GM12875 (cell line): ENCODE data around the gene SPRY4.
"Not testable (repeated sequence)": the region's sequence is repeated elsewhere in the genome, so short reads cannot be mapped to it uniquely, and the experiment has no call there.

Experiments
- H3K4me3 ChIP-seq: one replicate; pipeline ENCODE4 v1.5.1; 2011; ENCODE audit warnings: low read depth, low read length, control low read depth
- CTCF ChIP-seq: IDR thresholded peaks from 2 replicates; pipeline ENCODE4 v1.5.1; 2011; ENCODE audit warnings: low read depth, mild to moderate bottlenecking, control low read depth, inconsistent platforms, low read length, moderate library complexity, borderline replicate concordance; ENCODE audit not compliant: insufficient read depth

Gene SPRY4

GRCh38 chr5:142300677-142301076 lies 24.1 kb downstream of the SPRY4 start:
- H3K4me3 ChIP-seq = no peak overlapping the region
- TF ChIP-seq CTCF = no peak

- H3K4me3 ChIP-seq = no peak overlapping the region
- no peak for TF ChIP-seq CTCF
Observed at GRCh38 chr5:142298789-142299188, 26.0 kb downstream of the SPRY4 start.

- not testable (repeated sequence) for H3K4me3 ChIP-seq
Observed at GRCh38 chr5:142297786-142298185, 27.0 kb downstream of the SPRY4 start.

DNA sequence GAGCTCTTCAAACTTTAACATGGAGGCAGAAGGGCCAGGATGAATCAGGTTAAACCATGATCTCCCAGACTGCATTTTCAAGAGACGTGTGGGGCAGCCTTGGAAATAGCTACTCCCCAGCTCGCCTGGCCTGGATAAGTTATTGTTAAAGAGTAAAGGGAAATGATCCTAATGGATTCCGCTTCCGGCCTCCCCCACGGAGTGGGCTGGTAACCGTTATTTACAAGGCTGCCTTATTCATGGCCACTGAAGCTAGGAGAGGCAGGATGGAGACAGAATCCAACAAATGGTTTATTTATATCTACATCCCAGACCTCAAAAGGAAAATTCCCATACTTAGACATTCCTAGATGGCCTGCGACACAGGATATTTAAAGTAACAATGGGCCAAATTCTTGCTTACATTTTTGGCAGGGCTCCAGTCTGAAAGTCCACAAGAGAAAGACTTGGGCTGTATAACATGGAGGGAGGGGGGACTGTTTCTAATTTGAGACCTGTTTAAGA lies 27.9 kb downstream of the SPRY4 start:
- no peak for TF ChIP-seq CTCF

GRCh38 chr5:142295960-142296860 lies 28.6 kb downstream of the SPRY4 start:
- no peak overlapping the region for H3K4me3 ChIP-seq
- TF ChIP-seq CTCF = no peak

More for the DNA sequence above, 27.9 kb downstream of the SPRY4 start:
- no peak overlapping the region for H3K4me3 ChIP-seq

DNA sequence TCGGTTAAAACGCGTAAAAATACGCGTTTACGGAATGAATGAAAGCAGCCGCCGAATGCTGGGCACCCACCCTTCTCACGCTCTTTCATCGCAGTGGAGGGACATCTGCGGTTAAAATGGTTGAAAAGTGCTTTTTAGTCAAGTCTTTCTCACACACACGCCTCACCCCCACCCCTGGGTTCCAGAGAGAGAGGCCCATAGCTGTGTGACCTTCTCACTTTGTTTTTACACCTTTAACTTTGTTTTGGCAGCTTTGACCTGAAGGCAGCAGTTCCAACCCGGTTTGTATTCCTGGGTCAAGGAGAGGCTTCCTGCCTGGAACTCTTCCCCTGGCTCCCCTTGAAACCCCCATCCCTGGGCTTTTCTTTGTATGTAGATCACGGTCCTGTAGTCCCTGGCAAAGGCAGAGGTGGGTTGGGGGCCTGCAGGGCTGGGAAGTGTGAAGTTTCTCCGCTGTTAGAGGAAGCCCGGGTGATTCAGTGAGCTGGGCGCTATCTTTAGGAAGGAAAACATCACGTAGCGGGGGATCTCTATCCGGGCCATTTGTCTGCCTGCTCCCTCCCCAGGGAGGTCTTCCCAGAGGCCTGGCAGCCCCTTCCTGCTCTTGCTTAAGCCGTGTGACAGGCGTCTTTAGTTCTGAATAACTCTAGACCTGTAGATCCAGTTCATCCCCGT lies 29.6 kb downstream of the SPRY4 start:
- no peak for TF ChIP-seq CTCF
- H3K4me3 ChIP-seq = no peak overlapping the region

DNA sequence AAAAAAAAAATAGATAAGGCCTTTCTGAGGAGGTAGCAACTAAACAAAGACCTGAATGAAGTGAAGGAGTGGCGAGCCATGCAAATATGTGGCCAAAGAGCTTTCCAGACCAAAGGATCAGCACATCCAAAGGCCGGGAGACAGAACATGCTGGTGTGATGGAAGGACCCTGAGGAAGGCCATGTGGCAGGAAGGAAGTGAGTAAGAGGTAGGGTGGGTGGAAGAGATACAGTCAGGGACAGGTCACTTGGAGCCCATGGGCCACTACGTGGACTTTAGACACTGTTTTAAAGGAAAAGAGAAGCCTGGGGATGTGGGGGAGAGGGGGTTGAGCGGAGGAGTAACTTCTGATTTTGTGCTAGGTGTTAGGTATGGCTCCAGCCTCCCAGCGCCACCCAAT lies 31.3 kb downstream of the SPRY4 start:
- H3K4me3 ChIP-seq = no peak overlapping the region
- TF ChIP-seq CTCF = no peak
